T-cell (primary cell): ENCODE results near the gene KDELR1. TPM values are rescaled to one million over a fixed set of nuclear protein-coding genes. Genes with fewer than 3 reads are reported as not detected.

ENCODE experiments used
- ATAC-seq, 4 experiments: fragments of 200-7000 bp in 3 of 4; fragments of 150-1000 bp in 1 of 4; cut with Tn5 transposase; replicated peaks in 1 of 4; 1 replicate in 3 of 4; 2 replicates in 1 of 4; pipeline ENCODE4 v1.10.0; 2021; ENCODE audit warnings: moderate library complexity in 3 of 4, mild to moderate bottlenecking in 2 of 4, moderate number of reproducible peaks in 1 of 4
- CTCF ChIA-PET, 2 donors: fragments of 300-600 bp; sonication (Branson Sonifier 250); formaldehyde crosslinking; loops; one replicate each; lab custom pipeline; 2022; ENCODE audit warnings: antibody characterized with exemption in 2 of 2; lab: Charles Lee
- POLR2A ChIA-PET, 2 donors: fragments of 300-600 bp; sonication (Branson Sonifier 250); formaldehyde crosslinking; loops; one replicate each; lab custom pipeline; 2022; ENCODE audit warnings: antibody characterized with exemption in 2 of 2; lab: Charles Lee
- DNase-seq, 35 experiments: peaks; one replicate each; pipeline versions ENCODE4 v3.0.0 to v3.0.0-alpha.2; 2013 to 2023
- H3K27ac ChIP-seq: one replicate; pipeline ENCODE4 v1.5.1; 2013; ENCODE audit warnings: low read length
- H3K27me3 ChIP-seq, 2 experiments: replicated peaks in 1 of 2; 1 replicate in 1 of 2; 2 replicates in 1 of 2; pipeline versions ENCODE4 v1.6.1 to v1.7.0; 2013; ENCODE audit warnings: low read length in 1 of 2, mixed read lengths in 1 of 2; ENCODE audit not compliant: control insufficient read depth in 2 of 2, insufficient read depth in 2 of 2; ENCODE audit errors: extremely low read depth in 1 of 2
- H3K36me3 ChIP-seq, 2 donors: 1 replicate in 1 of 2; 2 replicates in 1 of 2; pipeline versions ENCODE4 v1.6.1 to v1.7.0; 2013; ENCODE audit warnings: low read length in 1 of 2; ENCODE audit not compliant: control insufficient read depth in 2 of 2, insufficient read depth in 1 of 2; ENCODE audit errors: extremely low read depth in 1 of 2
- H3K4me1 ChIP-seq, 2 experiments: 1 replicate in 1 of 2; 2 replicates in 1 of 2; pipeline versions ENCODE4 v1.6.1 to v1.7.0; 2013; ENCODE audit warnings: low read length in 2 of 2, mixed read lengths in 1 of 2; ENCODE audit not compliant: insufficient read depth in 2 of 2, control insufficient read depth in 1 of 2; ENCODE audit errors: extremely low read depth in 1 of 2
- H3K4me3 ChIP-seq, 2 donors: 1 replicate in 1 of 2; 2 replicates in 1 of 2; pipeline versions ENCODE4 v1.5.1 to v1.7.0; 2013; ENCODE audit warnings: mild to moderate bottlenecking in 2 of 2, low read length in 1 of 2, moderate library complexity in 1 of 2; ENCODE audit not compliant: control insufficient read depth in 1 of 2; ENCODE audit errors: extremely low read depth in 1 of 2
- H3K9me3 ChIP-seq: 2 replicates; pipeline ENCODE4 v1.7.0; 2013
- H3K27ac Mint-ChIP-seq, 2 donors: one replicate each; pipeline ENCODE4 v1.8.0; 2020 to 2021; ENCODE audit warnings: mild to moderate bottlenecking in 2 of 2, mixed read lengths in 2 of 2
- H3K27me3 Mint-ChIP-seq, 2 donors: one replicate each; pipeline ENCODE4 v1.8.0; 2021 to 2022; ENCODE audit warnings: mixed read lengths in 2 of 2
- H3K36me3 Mint-ChIP-seq: one replicate; pipeline ENCODE4 v1.8.0; 2021; ENCODE audit warnings: mixed read lengths
- H3K4me1 Mint-ChIP-seq, 3 donors: one replicate each; pipeline ENCODE4 v1.8.0; 2020 to 2022; ENCODE audit warnings: mixed read lengths in 3 of 3, mild to moderate bottlenecking in 1 of 3
- H3K4me3 Mint-ChIP-seq, 3 donors: one replicate each; pipeline ENCODE4 v1.8.0; 2020 to 2022; ENCODE audit warnings: mild to moderate bottlenecking in 3 of 3, mixed read lengths in 3 of 3, moderate library complexity in 3 of 3
- H3K9me3 Mint-ChIP-seq, 3 donors: one replicate each; pipeline ENCODE4 v1.8.0; 2020 to 2022; ENCODE audit warnings: mixed read lengths in 3 of 3
- WGBS: methylation state at CpG from one replicate; pipeline ENCODE4 v1.1.5; 2013; ENCODE audit warnings: missing lambda C conversion rate; ENCODE audit not compliant: insufficient coverage; 5-methylcytosine and 5-hydroxymethylcytosine counted together
- total RNA-seq, 35 experiments: library from RNA in 6 of 35; stranded (reverse) in 6 of 35; fragments of 120-200 nt in 1 of 35; gene quantifications; one replicate each; pipeline versions ENCODE4 v1.2.1 to v1.2.4 and lab custom pipeline; 2013 to 2026

Gene KDELR1
- total RNA-seq, 5 donors from 2014 or later (not counting 1 experiment from before 2014, with no cell fraction given), result 40.9 to 55.9 (median 47.5) TPM

GRCh38 chr19:48348737-48349136, 42.6 kb downstream of the KDELR1 start:
- no peaks in the 10 kb centered on the region for H3K27me3 ChIP-seq
- Mint-ChIP-seq H3K4me1 (peaks cover 0 to 7% (median 2%) of the 10 kb centered on the region in 3 donors), H3K36me3 (peaks cover 7% of the 10 kb centered on the region), H3K9me3 (no peaks in the 10 kb centered on the region), H3K27me3 (no peaks in the 10 kb centered on the region), H3K27ac (no peak overlapping the region), H3K4me3 (no peak overlapping the region)
- DNase-seq, result no peak
- H3K27ac ChIP-seq, result no peak overlapping the region
- H3K4me1 ChIP-seq, result peaks cover 0 to 6% of the 10 kb centered on the region in 2 experiments
- H3K9me3 ChIP-seq, result no peaks in the 10 kb centered on the region
- ChIA-PET CTCF (no interaction called here), POLR2A (no interaction called here)
- H3K4me3 ChIP-seq, result no peak overlapping the region
- H3K36me3 ChIP-seq, result peaks cover 0 to 3% of the 10 kb centered on the region in 2 donors
- ATAC-seq, result no peak
- WGBS, result no CpG with 5 or more reads among the region's 7 CpGs

GRCh38 chr19:48348045-48348444, 43.3 kb downstream of the KDELR1 start:
- no peak overlapping the region for H3K4me3 ChIP-seq
- CTCF ChIA-PET, result interaction anchor here in 1 of 2 donors (0.6 kb wide), 1 partner anchor 14 kb away, joined by 3 read pairs; no protein-coding TSS in a partner anchor
- H3K27me3 ChIP-seq, result no peaks in the 10 kb centered on the region
- H3K9me3 Mint-ChIP-seq, result no peaks in the 10 kb centered on the region
- H3K4me1 Mint-ChIP-seq, result peaks cover 0 to 7% (median 2%) of the 10 kb centered on the region in 3 donors
- peaks cover 10% of the 10 kb centered on the region for H3K36me3 Mint-ChIP-seq
- H3K27me3 Mint-ChIP-seq, result no peaks in the 10 kb centered on the region
- no peaks in the 10 kb centered on the region for H3K9me3 ChIP-seq
- 90% methylated on average over 5 of the region's 5 CpGs for WGBS
- peaks cover 0 to 6% of the 10 kb centered on the region in 2 experiments for H3K4me1 ChIP-seq
- H3K36me3 ChIP-seq, result peaks cover 0 to 3% of the 10 kb centered on the region in 2 donors
- H3K27ac Mint-ChIP-seq, result no peak overlapping the region
- POLR2A ChIA-PET, result no interaction called here
- no peak for ATAC-seq
- no peak overlapping the region for H3K27ac ChIP-seq
- no peak for DNase-seq
- no peak overlapping the region for H3K4me3 Mint-ChIP-seq

- POLR2A ChIA-PET, result no interaction called here
- no peak overlapping the region for H3K4me3 ChIP-seq
- 100% methylated on average over 1 of the region's 2 CpGs for WGBS
Observed at GRCh38 chr19:48346191-48346590, 45.2 kb downstream of the KDELR1 start.

GRCh38 chr19:48344892-48345291, 46.5 kb downstream of the KDELR1 start:
- Mint-ChIP-seq H3K27ac (no peak overlapping the region), H3K4me1 (no peaks in the 10 kb centered on the region), H3K4me3 (no peak overlapping the region), H3K36me3 (peaks cover 11% of the 10 kb centered on the region), H3K9me3 (no peaks in the 10 kb centered on the region), H3K27me3 (no peaks in the 10 kb centered on the region)
- Histone ChIP-seq H3K27me3 (no peaks in the 10 kb centered on the region), H3K27ac (no peak overlapping the region), H3K9me3 (no peaks in the 10 kb centered on the region), H3K36me3 (peaks cover 0 to 9% of the 10 kb centered on the region in 2 donors), H3K4me3 (no peak overlapping the region), H3K4me1 (no peaks in the 10 kb centered on the region)
- WGBS, result 94% methylated on average over 4 of the region's 6 CpGs
- ATAC-seq (no peak), DNase-seq (no peak)
- POLR2A ChIA-PET, result no interaction called here
- CTCF ChIA-PET, result no interaction called here

More at GRCh38 chr19:48346191-48346590, 45.2 kb downstream of the KDELR1 start:
- CTCF ChIA-PET, result interaction anchor here in 1 of 2 donors (0.8 kb wide), 1 partner anchor 32 kb away, joined by 3 read pairs; no protein-coding TSS in a partner anchor
- Mint-ChIP-seq H3K4me1 (peaks cover 0 to 2% (median 2%) of the 10 kb centered on the region in 3 donors), H3K9me3 (no peaks in the 10 kb centered on the region), H3K36me3 (peaks cover 13% of the 10 kb centered on the region), H3K4me3 (no peak overlapping the region), H3K27ac (peak overlapping the region in 1 of 2 donors; percentile 48), H3K27me3 (no peaks in the 10 kb centered on the region)
- no peak overlapping the region for H3K27ac ChIP-seq
- no peaks in the 10 kb centered on the region for H3K9me3 ChIP-seq
- H3K4me1 ChIP-seq, result peaks cover 0 to 3% of the 10 kb centered on the region in 2 experiments
- ATAC-seq, result no peak
- no peak for DNase-seq
- H3K36me3 ChIP-seq, result peaks cover 0 to 9% of the 10 kb centered on the region in 2 donors
- H3K27me3 ChIP-seq, result no peaks in the 10 kb centered on the region

- ATAC-seq (no peak), DNase-seq (no peak)
- WGBS, result 96% methylated on average over 5 of the region's 23 CpGs
- ChIA-PET CTCF (no interaction called here), POLR2A (no interaction called here)
- Histone ChIP-seq H3K27me3 (no peaks in the 10 kb centered on the region), H3K36me3 (peaks cover 0 to 9% of the 10 kb centered on the region in 2 donors), H3K4me3 (no peak overlapping the region), H3K9me3 (no peaks in the 10 kb centered on the region), H3K27ac (no peak overlapping the region), H3K4me1 (no peaks in the 10 kb centered on the region)
- no peaks in the 10 kb centered on the region for H3K9me3 Mint-ChIP-seq
- no peaks in the 10 kb centered on the region for H3K4me1 Mint-ChIP-seq
- no peak overlapping the region for H3K4me3 Mint-ChIP-seq
- H3K27ac Mint-ChIP-seq, result no peak overlapping the region
- no peaks in the 10 kb centered on the region for H3K27me3 Mint-ChIP-seq
- H3K36me3 Mint-ChIP-seq, result peaks cover 7% of the 10 kb centered on the region
Observed at GRCh38 chr19:48342841-48343540, 48.4 kb downstream of the KDELR1 start.

GRCh38 chr19:48342414-48342738, 49.0 kb downstream of the KDELR1 start:
- no peaks in the 10 kb centered on the region for H3K27me3 ChIP-seq
- H3K27ac Mint-ChIP-seq, result no peak overlapping the region
- CTCF ChIA-PET, result no interaction called here
- 94% methylated on average over 20 of the region's 20 CpGs for WGBS
- ATAC-seq (no peak), DNase-seq (no peak)
- no peaks in the 10 kb centered on the region for H3K27me3 Mint-ChIP-seq
- no peak overlapping the region for H3K27ac ChIP-seq
- H3K36me3 Mint-ChIP-seq, result peaks cover 7% of the 10 kb centered on the region
- POLR2A ChIA-PET, result no interaction called here
- H3K4me1 Mint-ChIP-seq, result no peaks in the 10 kb centered on the region
- no peak overlapping the region for H3K4me3 ChIP-seq
- peaks cover 0 to 9% of the 10 kb centered on the region in 2 donors for H3K36me3 ChIP-seq
- no peak overlapping the region for H3K4me3 Mint-ChIP-seq
- no peaks in the 10 kb centered on the region for H3K4me1 ChIP-seq
- no peaks in the 10 kb centered on the region for H3K9me3 ChIP-seq
- H3K9me3 Mint-ChIP-seq, result no peaks in the 10 kb centered on the region
